Measurements from ENCODE around the gene FAM219A. TPM values are rescaled to one million over a fixed set of nuclear protein-coding genes. Genes with fewer than 3 reads are reported as not detected.

FAM219A gene
- total RNA-seq, 1 donor from 2014 or later: 17.5 TPM

DNA sequence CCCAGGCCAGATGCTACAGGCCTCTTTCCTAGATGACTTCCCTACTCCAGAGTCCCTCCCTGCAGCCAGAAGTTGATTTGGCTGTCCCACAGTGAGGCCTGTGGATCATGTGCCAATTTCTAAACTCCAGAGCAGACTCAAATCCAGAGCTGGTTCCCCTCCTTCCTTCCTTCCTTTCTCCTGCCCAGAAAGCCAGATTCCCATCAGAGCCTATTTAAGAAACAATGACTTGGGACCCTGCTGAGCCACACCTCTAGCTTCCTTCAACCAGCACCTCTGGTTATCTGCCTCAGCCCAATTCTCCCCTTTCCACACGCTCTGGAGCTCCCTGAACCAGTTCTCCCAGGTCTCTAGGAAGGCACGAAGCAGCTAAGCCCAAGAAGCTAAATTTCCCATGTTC is 7.2 kb downstream of the FAM219A start:
- DNase-seq (ENCODE audit: low spot score, unreplicated experiment): no peak
- Mint-ChIP-seq H3K36me3 (ENCODE audit: insufficient read depth) (no peaks in the 10 kb centered on the region), H3K4me1 (ENCODE audit: low read depth) (no peaks in the 10 kb centered on the region), H3K27me3 (peaks cover 4% of the 10 kb centered on the region), H3K9me3 (ENCODE audit: low read depth) (no peaks in the 10 kb centered on the region), H3K4me3 (ENCODE audit: low read depth) (no peak overlapping the region), H3K27ac (no peak overlapping the region)
- TF ChIP-seq, protein P1, sequence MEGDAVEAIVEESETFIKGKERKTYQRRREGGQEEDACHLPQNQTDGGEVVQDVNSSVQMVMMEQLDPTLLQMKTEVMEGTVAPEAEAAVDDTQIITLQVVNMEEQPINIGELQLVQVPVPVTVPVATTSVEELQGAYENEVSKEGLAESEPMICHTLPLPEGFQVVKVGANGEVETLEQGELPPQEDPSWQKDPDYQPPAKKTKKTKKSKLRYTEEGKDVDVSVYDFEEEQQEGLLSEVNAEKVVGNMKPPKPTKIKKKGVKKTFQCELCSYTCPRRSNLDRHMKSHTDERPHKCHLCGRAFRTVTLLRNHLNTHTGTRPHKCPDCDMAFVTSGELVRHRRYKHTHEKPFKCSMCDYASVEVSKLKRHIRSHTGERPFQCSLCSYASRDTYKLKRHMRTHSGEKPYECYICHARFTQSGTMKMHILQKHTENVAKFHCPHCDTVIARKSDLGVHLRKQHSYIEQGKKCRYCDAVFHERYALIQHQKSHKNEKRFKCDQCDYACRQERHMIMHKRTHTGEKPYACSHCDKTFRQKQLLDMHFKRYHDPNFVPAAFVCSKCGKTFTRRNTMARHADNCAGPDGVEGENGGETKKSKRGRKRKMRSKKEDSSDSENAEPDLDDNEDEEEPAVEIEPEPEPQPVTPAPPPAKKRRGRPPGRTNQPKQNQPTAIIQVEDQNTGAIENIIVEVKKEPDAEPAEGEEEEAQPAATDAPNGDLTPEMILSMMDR (IDR thresholded peaks at IDR 0.05; ENCODE audit: unreplicated experiment): no peak

DNA sequence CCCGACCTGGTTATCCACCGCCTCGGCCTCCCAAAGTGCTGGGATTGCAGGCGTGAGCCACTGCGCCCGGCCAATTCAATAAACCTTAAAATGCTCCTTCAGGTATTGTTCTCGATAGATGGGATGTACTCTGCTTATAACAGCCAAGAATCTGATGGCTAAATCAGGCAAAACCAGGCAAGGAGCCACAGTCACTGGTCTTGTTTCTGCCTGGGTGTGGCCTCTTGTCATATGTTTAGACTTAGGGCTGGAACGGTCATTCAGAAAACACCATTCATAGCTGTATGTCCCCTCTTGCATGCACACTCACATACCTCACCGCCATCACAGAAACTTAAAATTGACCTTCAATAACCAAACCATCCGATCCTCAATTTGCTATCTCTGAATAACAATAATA is 7.7 kb downstream of the FAM219A start:
- H3K4me3 Mint-ChIP-seq (ENCODE audit: low read depth): no peak overlapping the region
- peaks cover 3% of the 10 kb centered on the region for H3K27me3 Mint-ChIP-seq
- TF ChIP-seq, protein P1 (IDR thresholded peaks at IDR 0.05; ENCODE audit: unreplicated experiment): no peak
- H3K27ac Mint-ChIP-seq: no peak overlapping the region
- H3K36me3 Mint-ChIP-seq (ENCODE audit: insufficient read depth): no peaks in the 10 kb centered on the region
- H3K9me3 Mint-ChIP-seq (ENCODE audit: low read depth): no peaks in the 10 kb centered on the region
- DNase-seq (ENCODE audit: low spot score, unreplicated experiment): no peak
- H3K4me1 Mint-ChIP-seq (ENCODE audit: low read depth): no peaks in the 10 kb centered on the region

DNA sequence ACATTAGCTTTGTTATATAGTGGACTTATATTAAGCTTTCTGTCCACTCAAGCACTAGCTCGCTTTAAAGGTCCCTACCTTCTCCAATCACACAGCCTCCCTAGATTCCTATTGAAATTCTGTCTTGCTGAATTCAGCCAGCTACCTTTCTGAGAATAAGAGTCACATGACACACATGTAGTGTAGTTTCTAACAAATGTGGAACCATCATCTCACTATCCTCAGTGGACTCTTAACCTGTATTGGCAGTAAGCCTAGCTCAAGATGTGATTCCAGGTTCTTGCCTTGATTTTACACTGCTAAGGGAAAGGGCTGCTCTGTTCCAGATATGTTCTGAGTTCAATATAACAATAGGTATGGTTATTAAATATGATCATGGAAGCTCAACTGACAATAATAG is 11.4 kb downstream of the FAM219A start:
- no peaks in the 10 kb centered on the region for H3K27me3 Mint-ChIP-seq
- TF ChIP-seq, protein P1 (IDR thresholded peaks at IDR 0.05; ENCODE audit: unreplicated experiment): no peak
- no peaks in the 10 kb centered on the region for H3K36me3 Mint-ChIP-seq (ENCODE audit: insufficient read depth)
- H3K9me3 Mint-ChIP-seq (ENCODE audit: low read depth): no peaks in the 10 kb centered on the region
- no peak overlapping the region for H3K27ac Mint-ChIP-seq
- peaks cover 6% of the 10 kb centered on the region for H3K4me1 Mint-ChIP-seq (ENCODE audit: low read depth)
- no peak overlapping the region for H3K4me3 Mint-ChIP-seq (ENCODE audit: low read depth)
- DNase-seq (ENCODE audit: low spot score, unreplicated experiment): no peak

DNA sequence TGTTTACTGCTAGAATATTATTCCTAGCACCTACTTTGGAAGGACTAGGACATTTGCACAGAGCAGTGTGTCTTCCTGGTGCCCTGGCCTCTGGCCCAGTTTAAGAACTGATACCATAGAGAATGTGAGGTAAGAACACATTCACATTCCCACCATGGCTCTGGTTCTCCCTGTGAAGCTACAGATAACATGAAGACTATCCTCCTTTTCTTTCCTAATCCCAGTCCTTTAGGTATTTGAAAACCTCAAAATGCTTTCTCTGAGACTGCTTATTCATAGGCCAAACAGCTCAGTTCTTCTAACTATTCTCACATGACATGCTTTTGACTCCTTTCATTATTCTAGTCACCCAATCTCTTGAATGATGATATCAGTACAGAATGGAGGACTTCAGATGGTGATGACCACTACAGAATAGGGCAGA is 11.9 kb downstream of the FAM219A start:
- Mint-ChIP-seq H3K4me1 (ENCODE audit: low read depth) (peaks cover 6% of the 10 kb centered on the region), H3K27ac (no peak overlapping the region), H3K36me3 (ENCODE audit: insufficient read depth) (no peaks in the 10 kb centered on the region), H3K27me3 (no peaks in the 10 kb centered on the region), H3K9me3 (ENCODE audit: low read depth) (no peaks in the 10 kb centered on the region), H3K4me3 (ENCODE audit: low read depth) (no peak overlapping the region)
- TF ChIP-seq, protein P1 (IDR thresholded peaks at IDR 0.05; ENCODE audit: unreplicated experiment): no peak
- DNase-seq (ENCODE audit: low spot score, unreplicated experiment): no peak

DNA sequence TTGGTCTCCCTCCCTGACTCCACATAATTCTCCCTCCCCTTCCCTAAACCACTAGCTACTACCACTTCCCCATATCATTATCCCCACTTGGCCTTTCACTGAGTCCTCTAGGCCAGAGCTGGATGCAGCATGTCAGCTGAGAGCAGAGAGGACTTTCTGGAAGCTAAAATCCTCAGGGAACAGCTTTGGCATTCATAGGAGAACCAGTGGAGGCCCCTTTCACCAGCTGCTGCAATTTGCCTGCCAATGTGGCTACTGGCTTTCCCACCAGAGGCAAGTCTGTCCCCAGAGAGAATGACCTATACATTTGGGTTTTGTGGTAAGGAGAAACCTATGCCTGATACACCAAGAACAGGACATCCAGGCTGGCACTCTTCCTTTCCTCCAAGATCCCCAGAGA is 14.4 kb downstream of the FAM219A start:
- DNase-seq (ENCODE audit: low spot score, unreplicated experiment): no peak
- H3K27ac Mint-ChIP-seq: no peak overlapping the region
- no peak overlapping the region for H3K4me3 Mint-ChIP-seq (ENCODE audit: low read depth)
- no peaks in the 10 kb centered on the region for H3K9me3 Mint-ChIP-seq (ENCODE audit: low read depth)
- peaks cover 6% of the 10 kb centered on the region for H3K4me1 Mint-ChIP-seq (ENCODE audit: low read depth)
- peaks cover 2% of the 10 kb centered on the region for H3K36me3 Mint-ChIP-seq (ENCODE audit: insufficient read depth)
- H3K27me3 Mint-ChIP-seq: no peaks in the 10 kb centered on the region
- TF ChIP-seq, protein P1 (IDR thresholded peaks at IDR 0.05; ENCODE audit: unreplicated experiment): no peak

Measured in progenitor cell of endocrine pancreas (in vitro differentiated cells).